H9 (cell line): ENCODE data around the gene SSTR3. TPM values are rescaled to one million over a fixed set of nuclear protein-coding genes. Genes with fewer than 3 reads are reported as not detected.

Source experiments
- DNase-seq: peaks from one replicate; pipeline ENCODE4 v3.0.0-alpha.2; 2017
- H2AFZ ChIP-seq: one replicate; pipeline ENCODE4 v1.6.1; 2013; ENCODE audit warnings: mild to moderate bottlenecking, low read length, control low read depth, moderate library complexity
- H2AK5ac ChIP-seq: 2 replicates; pipeline ENCODE4 v1.6.1; 2013; ENCODE audit warnings: low read length, control low read depth, mixed read lengths; ENCODE audit not compliant: insufficient read length
- H2BK120ac ChIP-seq: one replicate; pipeline ENCODE4 v1.6.1; 2013; ENCODE audit warnings: low read depth, mild to moderate bottlenecking, low read length, control low read depth, inconsistent platforms; ENCODE audit not compliant: poor library complexity, severe bottlenecking
- H2BK12ac ChIP-seq: 2 replicates; pipeline ENCODE4 v1.6.1; 2013; ENCODE audit warnings: low read length, control low read depth, mixed read lengths, low read depth; ENCODE audit not compliant: insufficient read length
- H2BK15ac ChIP-seq: 2 replicates; pipeline ENCODE4 v1.6.1; 2013; ENCODE audit warnings: low read depth, low read length, control low read depth
- H2BK20ac ChIP-seq: one replicate; pipeline ENCODE4 v1.6.1; 2013; ENCODE audit warnings: low read depth, mild to moderate bottlenecking, low read length, control low read depth, inconsistent platforms; ENCODE audit not compliant: poor library complexity, severe bottlenecking
- H2BK5ac ChIP-seq: 2 replicates; pipeline ENCODE4 v1.6.1; 2013; ENCODE audit warnings: low read length, control low read depth, mixed read lengths; ENCODE audit not compliant: insufficient read length
- H3K14ac ChIP-seq: 2 replicates; pipeline ENCODE4 v1.6.1; 2013; ENCODE audit warnings: low read length, control low read depth; ENCODE audit not compliant: insufficient read depth
- H3K18ac ChIP-seq: 2 replicates; pipeline ENCODE4 v1.6.1; 2013; ENCODE audit warnings: low read depth, mild to moderate bottlenecking, mixed read lengths, low read length, control low read depth; ENCODE audit not compliant: insufficient read length
- H3K23ac ChIP-seq: 2 replicates; pipeline ENCODE4 v1.6.1; 2013; ENCODE audit warnings: low read length, control low read depth, mixed read lengths, low read depth; ENCODE audit not compliant: insufficient read length
- H3K23me2 ChIP-seq: 2 replicates; pipeline ENCODE4 v1.6.1; 2013; ENCODE audit warnings: low read depth, mild to moderate bottlenecking, mixed read lengths, low read length, control low read depth; ENCODE audit not compliant: insufficient read length, poor library complexity, severe bottlenecking
- H3K27ac ChIP-seq: 2 replicates; pipeline ENCODE4 v1.5.1; 2013; ENCODE audit warnings: low read length, control low read depth, mixed read lengths, low read depth; ENCODE audit not compliant: insufficient read length
- H3K27me3 ChIP-seq: 2 replicates; pipeline ENCODE4 v1.6.1; 2013; ENCODE audit warnings: low read length, control low read depth, inconsistent platforms; ENCODE audit not compliant: insufficient read depth
- H3K4ac ChIP-seq: 2 replicates; pipeline ENCODE4 v1.6.1; 2013; ENCODE audit warnings: low read depth, mild to moderate bottlenecking, control low read depth, inconsistent platforms, low read length, moderate library complexity
- H3K4me1 ChIP-seq: 2 replicates; pipeline ENCODE4 v1.6.1; 2013; ENCODE audit warnings: low read length, control low read depth, inconsistent platforms; ENCODE audit not compliant: insufficient read depth
- H3K4me2 ChIP-seq: 2 replicates; pipeline ENCODE4 v1.6.1; 2013; ENCODE audit warnings: low read length, control low read depth, mixed read lengths; ENCODE audit not compliant: insufficient read length, insufficient read depth
- H3K56ac ChIP-seq: 2 replicates; pipeline ENCODE4 v1.6.1; 2013; ENCODE audit warnings: low read depth, mild to moderate bottlenecking, mixed read lengths, low read length, control low read depth; ENCODE audit not compliant: insufficient read length
- H3K79me1 ChIP-seq: 2 replicates; pipeline ENCODE4 v1.6.1; 2013; ENCODE audit warnings: low read depth, mild to moderate bottlenecking, moderate library complexity, low read length, control low read depth, inconsistent platforms; ENCODE audit not compliant: insufficient read depth, poor library complexity, severe bottlenecking
- H3K79me2 ChIP-seq: 2 replicates; pipeline ENCODE4 v1.6.1; 2013; ENCODE audit warnings: low read length, control low read depth, inconsistent platforms; ENCODE audit not compliant: insufficient read depth
- H3K9ac ChIP-seq: 2 replicates; pipeline ENCODE4 v1.6.1; 2013; ENCODE audit warnings: low read length, control low read depth, mixed read lengths; ENCODE audit not compliant: insufficient read length; ENCODE audit errors: extremely low read depth
- H3K9me3 ChIP-seq: one replicate; pipeline ENCODE4 v1.6.1; 2013; ENCODE audit warnings: low read depth, low read length, inconsistent platforms; ENCODE audit not compliant: control insufficient read depth
- H3T11ph ChIP-seq: one replicate; pipeline ENCODE4 v1.6.1; 2013; ENCODE audit warnings: mild to moderate bottlenecking, low read length, control low read depth, inconsistent platforms
- H4K20me1 ChIP-seq: one replicate; pipeline ENCODE4 v1.6.1; 2013; ENCODE audit not compliant: control insufficient read depth, insufficient read length, insufficient read depth
- H4K5ac ChIP-seq: 2 replicates; pipeline ENCODE4 v1.6.1; 2013; ENCODE audit warnings: low read depth, mild to moderate bottlenecking, mixed read lengths, low read length, control low read depth; ENCODE audit not compliant: insufficient read length
- H4K8ac ChIP-seq: replicated peaks from 2 replicates; pipeline ENCODE4 v1.6.1; 2013; ENCODE audit warnings: low read length, control low read depth, mixed read lengths, low read depth; ENCODE audit not compliant: insufficient read length
- H4K91ac ChIP-seq: 2 replicates; pipeline ENCODE4 v1.6.1; 2013; ENCODE audit warnings: low read depth, mild to moderate bottlenecking, moderate library complexity, mixed read lengths, low read length, control low read depth; ENCODE audit not compliant: insufficient read length
- H3K27ac Mint-ChIP-seq, 3 experiments: 2 replicates in 2 of 3; 3 replicates in 1 of 3; pipeline ENCODE4 v1.8.0; 2020 to 2021; ENCODE audit warnings: mixed read lengths in 3 of 3, mild to moderate bottlenecking in 1 of 3, moderate library complexity in 1 of 3
- H3K27me3 Mint-ChIP-seq: 2 replicates; pipeline ENCODE4 v1.8.0; 2021; ENCODE audit warnings: low read depth, mild to moderate bottlenecking, moderate library complexity, mixed read lengths
- H3K36me3 Mint-ChIP-seq, 3 experiments: 2 replicates in 2 of 3; 3 replicates in 1 of 3; pipeline ENCODE4 v1.8.0; 2020 to 2021; ENCODE audit warnings: low read depth in 3 of 3, mixed read lengths in 3 of 3; ENCODE audit not compliant: insufficient read depth in 1 of 3
- H3K4me1 Mint-ChIP-seq, 2 experiments: 2 replicates each; pipeline ENCODE4 v1.8.0; 2020; ENCODE audit warnings: mixed read lengths in 2 of 2
- H3K4me3 Mint-ChIP-seq, 2 experiments: 2 replicates in 1 of 2; 3 replicates in 1 of 2; pipeline ENCODE4 v1.8.0; 2020 to 2021; ENCODE audit warnings: mild to moderate bottlenecking in 2 of 2, mixed read lengths in 2 of 2, moderate library complexity in 1 of 2
- H3K9me3 Mint-ChIP-seq, 2 experiments: 2 replicates in 1 of 2; 3 replicates in 1 of 2; pipeline ENCODE4 v1.8.0; 2020; ENCODE audit warnings: mild to moderate bottlenecking in 2 of 2, mixed read lengths in 2 of 2, moderate library complexity in 1 of 2
- WGBS: extraction: QIAGEN DNeasy Blood & Tissue Kit; methylation state at CpG from one replicate; pipeline ENCODE4 v1.1.7; 2013; ENCODE audit warnings: missing lambda C conversion rate, low lambda C conversion rate, mixed read lengths; ENCODE audit not compliant: insufficient read length; ENCODE audit errors: extremely low coverage; 5-methylcytosine and 5-hydroxymethylcytosine counted together
- total RNA-seq: library from RNA; stranded (reverse); gene quantifications from 2 replicates; pipeline ENCODE4 v1.2.1, GENCODE V29; 2021
- TF ChIP-seq, protein P1 (sequence below): fragments of 200-600 bp; sonication (generic); conservative IDR thresholded peaks from 3 replicates; pipeline ENCODE4 v1.8.0; 2021; ENCODE audit warnings: antibody characterized with exemption, mild to moderate bottlenecking

SSTR3 gene
- total RNA-seq, 1 experiment from 2014 or later = 0.68 TPM

DNA sequence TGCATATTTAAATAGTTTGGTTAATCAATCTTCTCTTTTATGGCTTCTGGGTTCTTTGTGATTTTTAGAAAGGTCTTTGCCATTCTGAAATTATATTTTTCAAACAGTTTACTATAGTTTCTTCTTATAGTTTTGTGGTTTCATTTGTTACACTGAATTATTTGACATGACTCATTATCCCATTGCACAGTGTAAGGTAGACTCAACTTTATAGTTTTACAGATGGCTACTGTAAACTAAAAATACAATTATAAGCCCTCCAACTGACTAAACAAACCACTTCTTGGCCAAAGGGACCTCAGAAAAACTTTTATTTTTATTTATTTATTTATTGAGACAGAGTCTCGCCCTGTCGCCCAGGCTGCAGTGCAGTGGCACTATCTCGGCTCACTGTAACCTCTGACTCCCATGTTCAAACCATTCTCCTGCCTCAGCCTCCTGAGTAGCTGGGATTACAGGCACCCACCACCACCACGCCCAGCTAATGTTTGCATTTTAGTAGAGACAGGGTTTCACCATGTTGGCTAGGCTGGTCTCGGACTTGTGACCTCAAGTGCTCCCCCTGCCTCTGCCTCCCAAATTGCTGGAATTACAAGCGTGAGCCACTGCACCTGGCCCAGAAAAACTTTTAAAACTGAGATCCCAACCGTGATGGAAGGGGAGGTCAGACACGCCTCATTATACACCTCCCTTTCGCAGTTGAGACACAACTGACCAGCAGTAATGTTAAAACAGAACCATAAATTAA, 45.9 kb upstream of the SSTR3 start:
- H4K8ac ChIP-seq = no peak overlapping the region
- H3K14ac ChIP-seq = no peak overlapping the region
- H3T11ph ChIP-seq = no peak overlapping the region
- H4K20me1 ChIP-seq = peaks cover 3% of the 10 kb centered on the region
- WGBS = no CpG with 5 or more reads among the region's 9 CpGs
- H3K27me3 ChIP-seq = no peaks in the 10 kb centered on the region
- no peak overlapping the region for H3K4ac ChIP-seq
- H4K91ac ChIP-seq = no peak overlapping the region
- H2AFZ ChIP-seq = no peak overlapping the region
- H3K23me2 ChIP-seq = no peaks in the 10 kb centered on the region
- no peak overlapping the region for H2BK12ac ChIP-seq
- no peaks in the 10 kb centered on the region for H3K79me2 ChIP-seq
- H2BK20ac ChIP-seq = no peak overlapping the region
- Mint-ChIP-seq H3K36me3 (no peaks in the 10 kb centered on the region), H3K4me1 (peaks cover 18 to 43% of the 10 kb centered on the region in 2 experiments), H3K27ac (peak overlapping the region in 1 of 3 experiments; percentile 67; a peak in 1 of 7 replicates), H3K27me3 (peaks cover 54% of the 10 kb centered on the region), H3K4me3 (0 out of 5 replicates have a peak overlapping the region, but pooled peaks of 1 of the 2 experiments have one; percentile 16), H3K9me3 (peaks cover 3 to 4% of the 10 kb centered on the region in 2 experiments; a peak in 4 of 5 replicates)
- no peak overlapping the region for H3K23ac ChIP-seq
- no peak overlapping the region for H2BK15ac ChIP-seq
- no peak overlapping the region for H2AK5ac ChIP-seq
- no peak overlapping the region for H3K56ac ChIP-seq
- no peak overlapping the region for H3K9ac ChIP-seq
- no peak overlapping the region for H3K4me2 ChIP-seq
- H4K5ac ChIP-seq = no peak overlapping the region
- H3K4me1 ChIP-seq = 0 out of 2 replicates have a peak, but pooled peaks cover 5% of the 10 kb centered on the region
- no peak overlapping the region for H2BK120ac ChIP-seq
- H3K9me3 ChIP-seq = no peaks in the 10 kb centered on the region
- TF ChIP-seq, protein P1, sequence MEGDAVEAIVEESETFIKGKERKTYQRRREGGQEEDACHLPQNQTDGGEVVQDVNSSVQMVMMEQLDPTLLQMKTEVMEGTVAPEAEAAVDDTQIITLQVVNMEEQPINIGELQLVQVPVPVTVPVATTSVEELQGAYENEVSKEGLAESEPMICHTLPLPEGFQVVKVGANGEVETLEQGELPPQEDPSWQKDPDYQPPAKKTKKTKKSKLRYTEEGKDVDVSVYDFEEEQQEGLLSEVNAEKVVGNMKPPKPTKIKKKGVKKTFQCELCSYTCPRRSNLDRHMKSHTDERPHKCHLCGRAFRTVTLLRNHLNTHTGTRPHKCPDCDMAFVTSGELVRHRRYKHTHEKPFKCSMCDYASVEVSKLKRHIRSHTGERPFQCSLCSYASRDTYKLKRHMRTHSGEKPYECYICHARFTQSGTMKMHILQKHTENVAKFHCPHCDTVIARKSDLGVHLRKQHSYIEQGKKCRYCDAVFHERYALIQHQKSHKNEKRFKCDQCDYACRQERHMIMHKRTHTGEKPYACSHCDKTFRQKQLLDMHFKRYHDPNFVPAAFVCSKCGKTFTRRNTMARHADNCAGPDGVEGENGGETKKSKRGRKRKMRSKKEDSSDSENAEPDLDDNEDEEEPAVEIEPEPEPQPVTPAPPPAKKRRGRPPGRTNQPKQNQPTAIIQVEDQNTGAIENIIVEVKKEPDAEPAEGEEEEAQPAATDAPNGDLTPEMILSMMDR = peak; percentile 34; the same call in 2 of the 3 replicates
- H3K27ac ChIP-seq = no peak overlapping the region
- no peak overlapping the region for H2BK5ac ChIP-seq
- H3K79me1 ChIP-seq = no peaks in the 10 kb centered on the region
- DNase-seq = peak; percentile 43
- H3K18ac ChIP-seq = no peak overlapping the region
